Stimulated activated CD4-positive, alpha-beta T cell treated with anti-CD3 and anti-CD28 coated beads, Interleukin-1b, Interleukin-23, amount 100 ng/mL, for 48 hours (primary cell): ENCODE measurements around the gene LONRF3.

Experiments used
- DNase-seq: peaks from one replicate; pipeline ENCODE4 v3.0.0-alpha.2; 2020

Gene LONRF3

DNA sequence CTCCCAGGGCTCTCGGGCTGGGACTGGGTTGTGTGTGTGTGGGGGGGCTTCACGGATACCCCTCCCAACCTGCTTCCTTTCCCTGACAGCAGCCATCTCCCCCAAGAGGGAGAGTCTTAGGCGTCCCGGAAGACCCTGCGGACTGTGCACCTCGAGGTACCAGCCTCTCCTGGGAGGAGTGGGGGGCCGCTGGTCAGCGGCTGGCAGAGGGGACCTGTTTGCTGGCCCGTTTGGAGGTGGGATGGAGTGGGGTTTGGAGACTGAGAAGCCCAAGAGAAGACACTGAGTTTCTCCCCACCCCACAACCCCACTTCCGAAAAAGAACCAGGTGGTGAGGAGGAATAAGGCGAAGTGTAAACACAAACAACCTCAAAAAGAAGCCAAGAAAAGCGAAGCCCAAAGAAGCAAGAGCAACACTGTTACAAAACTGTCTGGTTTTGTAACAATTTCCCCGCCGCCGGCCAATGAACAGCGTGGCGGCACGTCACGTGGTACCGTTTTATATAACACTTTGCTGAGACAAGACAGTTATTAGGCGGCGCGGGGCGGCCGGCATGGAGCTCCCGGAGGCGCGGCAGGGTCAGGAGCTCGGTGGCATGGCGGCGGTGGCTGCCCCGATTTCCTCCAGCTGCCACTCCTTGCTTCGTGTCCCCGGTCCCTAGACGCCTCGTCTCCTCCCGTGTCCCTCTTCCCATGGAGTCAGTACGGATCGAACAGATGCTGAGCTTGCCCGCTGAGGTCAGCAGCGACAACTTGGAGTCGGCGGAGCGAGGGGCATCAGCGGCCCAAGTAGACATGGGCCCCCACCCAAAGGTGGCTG is at the start of gene LONRF3:
LONRF3 (plus strand) TSS at position 531 of the 820 bp plus-strand sequence; CDS start at position 694, 163 bp downstream.
- peak; percentile 58 for DNase-seq

- DNase-seq: no peak
Measured at GRCh38 chrX:118928151-118928550, 46.3 kb upstream of the LONRF3 start.

GRCh38 chrX:118935352-118935751 is 39.1 kb upstream of the LONRF3 start:
- DNase-seq: no peak

DNA sequence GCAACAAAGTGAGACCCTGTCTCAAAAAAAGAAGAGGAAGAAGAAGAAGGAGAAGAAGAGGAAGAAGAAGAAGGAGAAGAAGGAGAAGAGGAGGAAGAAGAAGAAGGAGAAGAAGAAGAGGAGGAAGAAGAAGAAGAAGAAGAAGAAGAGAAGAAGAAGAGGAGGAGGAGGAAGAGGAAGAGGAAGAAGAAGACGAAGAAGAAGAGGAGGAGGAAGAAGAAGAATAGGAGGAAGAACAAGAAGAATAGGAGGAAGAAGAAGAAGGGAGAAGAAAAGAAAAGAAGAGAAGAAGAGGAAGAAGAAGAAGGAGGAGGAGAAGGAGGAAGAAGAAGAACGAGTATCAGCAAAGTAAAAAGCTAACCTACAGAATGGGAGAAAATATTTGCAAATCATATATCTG is 33.3 kb upstream of the LONRF3 start:
- DNase-seq: no peak

- no peak for DNase-seq
Measured at GRCh38 chrX:118943102-118943501, 31.3 kb upstream of the LONRF3 start.

DNA sequence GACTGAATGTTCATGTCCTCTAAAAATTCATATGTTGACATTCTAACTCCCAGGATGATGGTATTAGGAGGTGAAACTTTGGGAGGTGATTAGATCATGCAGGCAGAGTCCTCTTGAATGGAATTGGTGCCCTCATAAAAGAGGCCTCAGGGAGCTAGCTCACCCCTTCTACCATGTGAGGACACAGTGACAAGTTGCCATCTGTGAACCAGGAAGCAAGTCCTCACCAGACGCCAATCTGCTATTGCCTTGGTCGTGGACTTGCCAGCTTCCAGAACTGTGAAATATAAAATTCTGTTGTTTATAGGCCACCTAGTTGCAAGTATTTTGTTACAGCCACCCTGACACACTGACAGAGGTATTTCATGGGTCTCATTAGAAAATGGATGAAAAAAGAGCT is 28.5 kb upstream of the LONRF3 start:
- no peak for DNase-seq

DNA sequence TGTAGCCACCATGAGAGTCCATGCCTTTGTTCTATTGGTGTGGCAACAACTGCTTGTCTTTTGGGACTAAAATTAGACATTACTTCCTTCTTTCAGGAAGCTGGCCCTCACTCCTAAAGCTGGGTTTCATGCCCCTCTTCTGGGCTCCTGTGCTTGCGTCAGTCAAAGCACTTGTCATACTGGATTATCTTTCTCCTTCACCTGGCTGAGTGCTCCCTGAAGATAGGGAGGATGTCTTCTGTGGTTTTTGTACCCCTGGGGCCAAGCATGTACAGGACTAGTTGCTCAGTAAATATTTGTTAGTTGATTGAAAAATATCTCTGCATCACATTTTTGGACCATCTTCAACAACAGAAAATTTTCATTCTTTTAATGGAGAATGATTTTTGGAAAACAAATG is 26.1 kb upstream of the LONRF3 start:
- DNase-seq: no peak

DNA sequence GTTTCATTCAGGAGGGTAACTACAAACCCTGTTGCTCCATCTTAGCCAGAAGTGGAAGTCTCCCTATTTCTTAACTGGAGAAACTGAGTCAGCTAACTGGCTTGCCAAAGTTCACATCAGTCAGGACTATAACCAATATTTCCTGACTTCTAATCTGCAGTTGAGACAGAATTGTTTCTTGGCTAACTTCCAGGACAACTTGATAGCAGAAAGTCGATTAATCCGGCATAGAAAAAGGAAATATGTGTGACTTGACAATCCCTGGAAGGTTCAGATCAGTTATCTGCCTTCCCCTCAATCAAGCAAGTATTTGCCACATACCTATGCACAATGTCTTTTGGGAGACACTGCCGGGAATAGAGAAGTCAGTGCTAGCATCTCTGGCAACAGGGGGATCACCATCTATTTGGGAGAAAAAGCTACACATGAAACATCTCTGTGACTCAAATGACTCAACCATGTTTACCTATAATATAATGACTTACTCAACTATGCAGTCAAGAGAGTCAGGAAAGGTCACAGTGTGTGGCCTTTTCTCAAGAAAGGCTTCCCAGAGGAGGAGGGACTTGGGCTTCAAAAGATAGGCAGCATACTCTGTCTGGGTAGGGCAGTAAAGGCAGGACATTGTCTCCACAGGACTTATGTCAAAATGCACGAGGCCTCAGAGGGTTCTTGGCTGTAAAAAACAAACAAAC is 12.4 kb upstream of the LONRF3 start:
- no peak for DNase-seq

- DNase-seq: no peak
Measured at GRCh38 chrX:118963159-118963558, 11.3 kb upstream of the LONRF3 start.

DNA sequence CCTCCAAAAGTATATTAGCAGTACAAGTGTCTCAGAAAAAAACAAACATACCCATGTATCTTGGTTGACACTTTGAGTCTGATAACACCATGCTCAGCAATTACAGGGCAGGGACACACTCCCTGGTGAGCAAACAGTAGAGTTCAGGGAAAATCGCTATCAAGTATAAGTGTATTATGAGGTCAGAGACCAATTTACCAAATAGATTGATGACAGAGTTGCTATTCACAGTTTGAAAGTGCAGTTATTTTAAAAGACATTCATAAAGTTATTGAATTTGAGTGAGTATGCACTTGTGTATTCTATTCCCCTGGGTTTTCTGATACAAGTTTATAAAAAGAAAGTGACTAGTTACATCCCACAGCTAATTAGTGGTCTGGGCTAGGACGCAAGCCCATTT is 10.2 kb upstream of the LONRF3 start:
- DNase-seq: no peak

DNA sequence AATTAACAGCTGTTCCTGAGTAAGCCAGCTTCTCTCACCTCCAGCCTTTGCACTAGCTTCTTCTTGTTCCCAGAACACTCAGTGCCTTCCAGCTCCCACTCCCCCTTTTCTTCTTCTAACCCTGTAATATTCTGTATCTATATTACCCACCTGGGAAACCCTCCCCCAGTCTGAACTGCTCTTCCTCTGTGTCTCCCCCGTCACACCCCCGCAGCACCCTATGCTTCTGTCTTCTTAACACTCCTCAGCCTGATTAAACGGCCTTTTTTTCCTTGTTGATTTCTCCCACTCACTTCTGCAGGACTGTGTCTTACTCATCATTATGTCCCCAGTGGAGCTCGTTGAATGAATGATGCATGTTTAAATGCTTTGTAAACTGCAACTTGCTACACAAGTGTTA is 9.0 kb upstream of the LONRF3 start:
- no peak for DNase-seq

- DNase-seq: no peak
Measured at GRCh38 chrX:118968031-118968430, 6.4 kb upstream of the LONRF3 start.

- DNase-seq: no peak
Measured at GRCh38 chrX:118971552-118971951, 2.9 kb upstream of the LONRF3 start.

- DNase-seq: no peak
Measured at GRCh38 chrX:118973389-118974087, 880 bp upstream of the LONRF3 start.

DNA sequence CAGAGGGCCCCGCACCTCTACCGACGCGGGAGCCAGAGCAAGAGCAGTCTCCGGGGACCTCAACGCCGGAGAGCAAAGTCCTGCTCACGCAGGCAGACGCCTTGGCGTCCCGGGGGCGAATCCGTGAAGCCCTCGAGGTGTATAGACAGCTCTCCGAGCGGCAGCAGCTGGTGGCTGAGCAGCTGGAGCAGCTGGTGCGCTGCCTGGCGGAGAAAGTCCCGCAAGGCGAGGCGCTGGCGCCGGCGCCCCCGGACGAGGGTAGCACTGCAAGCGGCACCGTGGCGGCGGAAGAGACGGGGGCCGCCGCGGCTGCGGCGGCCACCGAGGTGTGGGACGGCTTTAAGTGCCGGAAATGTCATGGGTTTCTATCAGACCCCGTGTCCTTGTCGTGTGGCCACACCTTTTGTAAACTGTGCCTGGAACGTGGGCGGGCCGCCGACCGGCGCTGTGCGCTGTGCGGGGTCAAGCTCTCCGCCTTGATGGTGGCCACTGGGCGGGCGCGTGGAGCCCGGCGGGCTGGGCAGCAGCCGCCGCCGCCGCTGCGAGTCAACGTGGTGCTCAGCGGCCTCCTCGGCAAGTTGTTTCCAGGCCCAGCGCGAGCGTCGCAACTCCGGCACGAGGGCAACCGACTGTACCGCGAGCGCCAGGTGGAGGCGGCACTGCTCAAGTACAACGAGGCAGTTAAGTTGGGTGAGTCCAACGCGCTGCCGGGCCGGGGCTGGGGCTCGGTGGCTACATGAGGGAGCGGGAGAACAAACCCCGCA is 672 bp downstream of the LONRF3 start:
- DNase-seq: peak; percentile 41

GRCh38 chrX:118975831-118976598 is 1.6 kb downstream of the LONRF3 start:
- peak; percentile 53 for DNase-seq

- DNase-seq: peak; percentile 16
Measured at GRCh38 chrX:118976599-118977340, 2.4 kb downstream of the LONRF3 start.

DNA sequence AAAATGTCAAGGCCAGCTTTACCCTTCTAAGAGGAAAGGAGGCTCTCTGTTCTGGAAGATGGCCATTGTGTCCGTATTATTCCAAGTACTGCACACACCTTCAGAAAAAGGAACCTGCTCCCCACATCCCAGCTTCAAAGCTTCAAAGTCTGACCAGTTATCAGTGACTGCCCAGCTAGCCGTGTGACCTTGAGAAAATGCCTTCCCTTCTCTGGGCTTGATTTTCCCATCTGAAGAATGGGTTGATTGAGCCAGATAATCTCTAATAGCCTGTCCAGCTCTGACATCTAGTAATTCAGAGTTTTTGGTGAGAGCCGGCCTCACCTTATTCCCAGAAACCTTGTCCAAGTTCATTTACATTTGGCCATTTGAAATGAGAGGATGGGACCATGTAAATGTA is 3.0 kb downstream of the LONRF3 start:
- no peak for DNase-seq

- no peak for DNase-seq
Measured at GRCh38 chrX:118978451-118978850, 4.0 kb downstream of the LONRF3 start.

DNA sequence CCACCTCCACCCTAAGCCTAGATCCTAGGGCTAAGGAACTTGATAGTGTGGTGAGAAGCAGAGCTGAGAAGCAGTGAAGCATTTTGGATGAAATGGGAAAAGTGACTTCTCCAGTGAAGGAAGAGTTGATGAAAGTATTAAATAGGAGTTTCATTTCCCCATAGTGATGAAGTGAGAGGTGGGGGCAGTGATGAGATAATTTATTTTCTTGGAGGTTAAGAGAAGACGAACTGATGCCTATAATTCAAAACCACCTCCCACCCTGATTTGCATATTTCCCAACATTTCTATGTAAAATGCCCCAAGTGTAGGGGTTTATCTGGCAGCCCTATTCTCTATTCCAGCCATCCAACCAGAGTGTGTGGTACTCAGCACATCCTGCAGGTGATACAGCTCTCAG is 6.3 kb downstream of the LONRF3 start:
- no peak for DNase-seq

DNA sequence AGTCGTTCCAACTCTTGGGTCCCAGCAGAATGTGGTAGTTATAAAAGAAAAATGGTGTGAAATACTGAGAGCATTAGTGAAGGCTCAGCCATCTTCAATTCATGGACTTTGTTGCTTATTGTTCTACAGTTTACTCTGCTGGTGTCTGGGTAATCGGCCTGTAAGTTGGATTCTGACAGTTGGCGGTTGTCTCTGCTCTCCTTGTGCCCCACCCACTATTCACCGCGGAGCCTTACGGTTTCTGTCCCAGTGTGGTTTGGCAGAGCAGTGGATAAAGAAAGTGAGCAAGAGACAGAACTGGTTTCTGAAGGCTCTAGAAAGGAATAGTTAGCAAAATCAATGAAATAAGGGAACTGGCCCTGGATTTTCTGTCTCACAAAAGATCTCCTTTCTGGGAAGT is 9.1 kb downstream of the LONRF3 start:
- no peak for DNase-seq
